ENCODE measurements around the gene WDFY4.
"Not testable (repeated sequence)": the region's sequence is repeated elsewhere in the genome, so short reads cannot be mapped to it uniquely, and the experiment has no call there.

Gene WDFY4, protein sequence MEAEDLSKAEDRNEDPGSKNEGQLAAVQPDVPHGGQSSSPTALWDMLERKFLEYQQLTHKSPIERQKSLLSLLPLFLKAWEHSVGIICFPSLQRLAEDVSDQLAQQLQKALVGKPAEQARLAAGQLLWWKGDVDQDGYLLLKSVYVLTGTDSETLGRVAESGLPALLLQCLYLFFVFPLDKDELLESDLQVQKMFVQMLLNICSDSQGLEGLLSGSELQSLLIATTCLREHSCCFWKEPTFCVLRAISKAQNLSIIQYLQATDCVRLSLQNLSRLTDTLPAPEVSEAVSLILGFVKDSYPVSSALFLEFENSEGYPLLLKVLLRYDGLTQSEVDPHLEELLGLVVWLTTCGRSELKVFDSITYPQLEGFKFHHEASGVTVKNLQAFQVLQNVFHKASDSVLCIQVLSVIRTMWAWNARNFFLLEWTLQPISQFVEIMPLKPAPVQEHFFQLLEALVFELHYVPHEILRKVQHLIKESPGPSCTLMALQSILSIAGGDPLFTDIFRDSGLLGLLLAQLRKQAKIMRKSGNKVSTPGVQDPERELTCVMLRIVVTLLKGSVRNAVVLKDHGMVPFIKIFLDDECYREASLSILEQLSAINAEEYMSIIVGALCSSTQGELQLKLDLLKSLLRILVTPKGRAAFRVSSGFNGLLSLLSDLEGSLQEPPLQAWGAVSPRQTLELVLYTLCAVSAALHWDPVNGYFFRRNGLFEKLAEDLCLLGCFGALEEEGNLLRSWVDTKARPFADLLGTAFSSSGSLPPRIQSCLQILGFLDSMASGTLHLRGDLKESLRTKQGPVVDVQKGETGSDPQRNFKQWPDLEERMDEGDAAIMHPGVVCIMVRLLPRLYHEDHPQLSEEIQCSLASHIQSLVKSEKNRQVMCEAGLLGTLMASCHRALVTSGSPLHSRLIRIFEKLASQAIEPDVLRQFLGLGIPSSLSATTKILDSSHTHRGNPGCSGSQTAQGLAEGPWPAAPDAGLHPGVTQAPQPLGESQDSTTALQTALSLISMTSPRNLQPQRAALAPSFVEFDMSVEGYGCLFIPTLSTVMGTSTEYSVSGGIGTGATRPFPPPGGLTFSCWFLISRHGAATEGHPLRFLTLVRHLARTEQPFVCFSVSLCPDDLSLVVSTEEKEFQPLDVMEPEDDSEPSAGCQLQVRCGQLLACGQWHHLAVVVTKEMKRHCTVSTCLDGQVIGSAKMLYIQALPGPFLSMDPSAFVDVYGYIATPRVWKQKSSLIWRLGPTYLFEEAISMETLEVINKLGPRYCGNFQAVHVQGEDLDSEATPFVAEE (N-terminal part only)

DNA sequence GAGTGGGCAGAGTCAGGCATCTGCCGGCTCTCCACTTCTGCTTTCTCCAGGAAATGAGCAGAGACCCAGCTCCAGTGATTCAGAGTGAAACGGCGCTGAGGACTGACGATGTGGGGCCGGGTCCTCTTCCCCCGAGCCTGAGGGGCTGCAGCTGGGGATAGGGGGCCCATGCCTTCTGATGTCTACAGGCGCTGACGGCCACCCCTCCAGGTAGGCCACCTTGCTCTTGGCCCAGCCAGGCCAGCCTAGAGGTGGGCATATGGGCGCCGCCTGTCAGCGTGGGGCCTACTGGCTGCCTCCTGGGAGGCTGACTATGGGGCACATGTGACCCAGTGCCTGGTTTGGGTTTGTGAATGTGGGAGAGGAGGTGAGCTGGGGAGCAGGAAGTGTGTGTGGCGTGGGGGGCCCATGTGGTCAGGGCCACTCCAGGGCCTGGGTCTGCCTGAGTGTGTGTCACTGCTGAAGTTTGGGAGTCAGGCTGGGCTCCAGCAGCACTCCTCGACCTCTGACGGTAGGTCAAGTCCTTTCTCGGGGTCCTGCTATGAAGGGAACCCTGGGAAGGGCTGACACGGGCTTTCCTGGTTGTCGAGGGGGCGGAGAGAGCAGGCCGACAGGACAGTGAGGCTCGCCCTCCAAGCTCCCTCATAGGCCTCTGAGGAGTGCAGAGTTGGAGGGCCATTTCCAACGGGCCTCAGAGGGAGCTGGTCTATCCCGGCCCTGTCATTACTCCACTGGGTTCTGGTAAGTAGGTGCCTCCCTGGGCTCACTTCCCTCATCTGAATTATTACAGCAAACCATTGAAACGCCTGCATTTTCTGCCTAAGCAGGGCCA, at the start of gene WDFY4:
WDFY4 (plus strand) TSS at position 82 of the 832 bp plus-strand sequence. CDS start 24,860 bp downstream, outside the sequence.
- no peak for DNase-seq

DNA sequence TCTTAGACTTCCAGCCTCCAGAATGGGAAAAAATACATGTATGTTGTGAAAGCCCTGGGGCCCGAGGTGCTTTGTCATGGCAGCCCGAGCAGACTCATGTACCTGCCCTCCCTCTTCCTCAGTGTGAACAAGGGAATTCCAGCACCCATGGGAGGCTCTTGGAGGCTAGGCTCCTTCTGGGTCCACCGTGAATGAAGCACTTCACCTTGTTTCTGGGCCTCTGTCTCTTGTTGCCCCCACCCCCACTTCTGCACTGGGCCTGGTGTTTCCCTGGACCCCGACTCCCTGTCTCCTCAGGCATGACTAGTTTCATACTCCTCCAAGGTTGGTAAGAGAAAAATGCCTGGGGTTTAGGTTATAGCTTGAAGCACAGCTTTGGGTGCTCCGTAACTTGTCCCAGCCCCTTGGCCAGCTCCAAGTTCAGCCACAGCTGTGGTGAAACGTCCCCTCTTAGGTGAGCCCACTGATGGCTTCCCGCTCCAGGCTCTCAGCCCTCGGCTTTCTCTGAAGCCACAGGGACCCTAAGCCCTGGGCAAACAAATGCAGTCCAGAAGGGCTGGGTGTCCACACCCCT, 49.6 kb upstream of the WDFY4 start:
- no peak for DNase-seq

DNA sequence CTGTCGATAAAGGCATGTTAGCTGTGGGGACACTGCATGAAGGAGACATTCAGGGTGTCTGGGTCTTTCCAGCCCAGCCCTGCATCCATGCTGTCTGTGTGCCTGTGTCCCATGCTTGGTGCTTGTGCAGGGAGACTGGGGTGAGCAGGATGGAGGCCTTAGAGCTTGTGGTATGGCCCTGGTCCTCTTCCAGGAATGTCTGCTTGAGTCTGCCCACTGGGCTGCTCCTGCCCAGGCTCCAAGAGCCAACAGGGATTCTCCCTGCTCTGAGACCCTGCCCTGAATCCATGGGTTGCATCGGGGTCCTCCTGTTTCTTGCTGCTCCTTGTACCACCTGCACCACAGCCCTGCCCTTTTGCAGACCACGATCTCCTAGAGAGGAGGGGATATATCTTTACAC, 48.4 kb upstream of the WDFY4 start:
- DNase-seq = no peak

DNA sequence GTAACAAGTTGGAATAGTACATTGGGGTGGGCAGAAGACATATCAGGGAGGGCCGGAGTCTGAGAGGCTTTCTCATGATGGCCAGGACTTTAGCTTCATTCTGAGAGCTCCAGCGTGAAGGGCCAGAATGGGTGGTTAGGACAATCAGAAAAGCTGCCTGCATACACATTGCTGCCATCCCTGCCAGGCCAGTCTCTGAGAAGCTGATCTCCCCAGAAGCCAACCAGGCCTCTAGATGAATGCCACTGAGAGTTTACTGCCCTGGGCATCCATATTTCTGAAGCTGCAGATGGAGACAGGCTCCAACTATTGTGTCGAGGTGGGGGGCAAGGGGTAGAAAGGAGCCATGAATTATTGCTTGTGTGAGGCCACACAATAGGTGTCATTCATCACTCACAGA, 47.8 kb upstream of the WDFY4 start:
- DNase-seq = no peak

DNA sequence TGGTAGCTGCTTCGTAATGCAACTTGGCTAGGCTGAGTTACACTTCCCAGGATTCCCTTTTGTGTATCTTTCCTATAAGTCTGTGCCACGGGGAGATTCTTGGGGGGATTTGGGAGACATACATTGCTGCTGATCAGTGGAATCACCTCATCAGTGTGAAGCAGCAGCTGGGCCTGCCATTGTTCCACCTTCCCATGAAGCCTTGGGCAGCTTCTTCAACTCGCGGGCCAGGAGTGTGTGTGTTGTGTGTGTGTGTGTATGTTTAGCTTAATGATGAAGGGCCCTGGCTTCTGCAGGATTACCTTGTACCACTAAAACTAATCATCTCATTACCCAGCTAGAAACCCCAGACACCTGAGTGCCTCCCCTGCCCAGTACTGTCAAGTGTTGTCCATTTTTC, 46.5 kb upstream of the WDFY4 start:
- DNase-seq = no peak

DNA sequence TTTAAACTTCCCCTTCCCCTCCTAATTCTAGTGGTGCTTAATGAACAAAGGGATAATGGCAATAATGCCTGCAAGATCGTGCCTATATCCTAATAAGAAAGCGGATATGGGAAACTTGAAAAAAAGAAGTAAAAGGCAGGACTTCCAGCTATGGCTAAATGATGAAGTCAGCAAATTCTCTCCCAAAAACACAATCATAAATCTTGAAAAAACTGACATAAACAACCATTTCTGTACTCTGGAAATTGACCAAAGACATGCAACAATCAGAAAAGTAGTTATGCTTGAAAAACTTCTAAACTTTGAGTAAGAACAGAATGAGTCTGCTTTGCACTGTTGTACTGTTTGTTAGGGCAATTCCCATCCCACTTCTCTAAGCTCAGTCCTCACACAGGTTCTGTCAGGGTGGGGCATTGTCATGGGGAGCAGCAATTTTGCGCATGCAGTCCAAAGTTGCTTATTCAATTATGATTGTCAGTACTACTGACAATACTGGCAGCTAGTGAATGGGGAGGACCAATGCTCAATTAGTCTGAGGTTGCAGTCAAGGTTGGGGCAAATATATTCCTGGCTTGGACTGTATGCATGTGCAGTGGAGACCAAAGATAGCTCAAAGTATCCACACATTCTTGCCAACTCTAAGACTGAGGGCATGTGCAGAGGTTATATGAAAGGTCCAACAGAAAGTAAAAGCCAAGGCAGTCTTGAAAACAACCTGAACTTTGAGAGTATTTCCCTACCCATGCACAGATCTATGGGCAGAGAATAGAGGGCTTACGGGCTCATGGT, 45.7 kb upstream of the WDFY4 start:
- DNase-seq = no peak

DNA sequence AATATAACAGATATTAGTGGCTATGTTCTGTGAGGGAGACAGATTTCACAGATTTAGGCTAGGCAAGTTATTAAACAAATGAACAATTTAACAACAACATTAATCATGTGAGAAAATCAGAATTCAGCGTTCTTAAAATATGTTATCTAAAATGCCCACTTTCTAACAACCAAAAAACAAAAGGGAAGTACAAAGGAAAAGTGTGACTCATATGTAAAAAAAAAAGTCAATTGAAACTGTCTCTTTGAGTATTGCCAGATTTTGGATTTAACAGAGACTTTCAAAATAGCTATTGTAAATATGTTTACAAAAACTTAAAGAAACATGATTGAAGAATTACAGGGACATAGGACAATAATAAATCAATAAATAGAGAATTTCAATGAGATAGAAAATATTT, 45.0 kb upstream of the WDFY4 start:
- DNase-seq = no peak

DNA sequence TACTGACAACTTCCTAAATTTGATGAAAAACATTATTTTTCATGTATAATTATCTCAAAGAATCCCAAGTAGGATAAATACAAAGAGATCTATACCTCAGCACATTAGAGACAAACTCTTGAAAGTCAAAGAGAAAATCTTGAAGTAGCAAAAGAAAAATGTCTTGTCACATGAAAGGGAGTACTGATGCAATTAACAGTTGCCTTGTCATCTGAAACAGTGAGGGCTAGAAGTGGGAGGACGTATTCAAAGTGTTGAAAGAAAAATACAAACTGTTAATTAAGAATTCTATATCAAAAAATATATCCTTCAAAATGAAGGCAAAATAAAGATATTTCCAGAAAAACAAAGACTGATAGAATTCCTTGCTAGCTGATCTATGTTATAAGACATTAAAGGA, 44.3 kb upstream of the WDFY4 start:
- no peak for DNase-seq

DNA sequence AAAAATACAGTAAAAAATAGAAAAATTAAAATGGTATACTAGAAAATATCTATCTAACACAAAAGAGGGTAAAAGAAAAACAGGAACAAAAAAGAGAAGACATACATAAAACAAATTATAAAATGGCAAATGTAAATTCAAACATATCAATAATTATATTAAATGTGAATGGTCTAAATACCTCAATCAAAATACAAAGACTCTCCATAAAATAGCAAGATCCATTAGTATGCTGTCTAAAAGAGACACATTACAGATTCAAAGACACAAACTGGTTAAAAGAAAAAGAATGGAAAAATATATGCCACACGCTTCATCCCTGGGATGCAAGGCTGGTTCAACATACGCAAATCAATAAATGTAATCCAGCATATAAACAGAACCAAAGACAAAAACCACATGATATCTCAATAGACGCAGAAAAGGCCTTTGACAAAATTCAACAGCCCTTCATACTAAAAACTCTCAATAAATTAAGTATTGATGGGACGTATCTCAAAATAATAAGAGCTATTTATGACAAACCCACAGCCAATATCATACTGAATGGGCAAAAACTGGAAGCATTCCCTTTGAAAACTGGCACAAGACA, 43.5 kb upstream of the WDFY4 start:
- DNase-seq = not testable (repeated sequence)

DNA sequence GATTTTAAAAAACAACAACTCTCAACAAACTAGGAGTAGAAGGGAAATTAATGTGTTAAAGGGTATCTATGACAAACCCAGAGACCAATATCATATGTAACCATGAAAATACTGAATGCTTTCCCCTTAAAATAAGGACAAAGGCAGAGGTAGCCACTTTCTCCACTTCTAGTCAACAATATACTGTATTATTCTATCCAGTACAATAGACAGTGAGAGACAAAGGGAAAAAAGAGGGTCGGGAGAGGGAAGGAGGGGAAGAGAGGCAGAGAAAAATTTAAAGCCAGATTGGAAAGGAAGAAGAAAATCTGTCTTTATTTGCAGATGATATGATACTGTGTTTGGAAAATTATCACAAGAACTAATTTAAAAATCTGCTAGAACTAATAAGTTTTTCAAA, 39.1 kb upstream of the WDFY4 start:
- DNase-seq = no peak

DNA sequence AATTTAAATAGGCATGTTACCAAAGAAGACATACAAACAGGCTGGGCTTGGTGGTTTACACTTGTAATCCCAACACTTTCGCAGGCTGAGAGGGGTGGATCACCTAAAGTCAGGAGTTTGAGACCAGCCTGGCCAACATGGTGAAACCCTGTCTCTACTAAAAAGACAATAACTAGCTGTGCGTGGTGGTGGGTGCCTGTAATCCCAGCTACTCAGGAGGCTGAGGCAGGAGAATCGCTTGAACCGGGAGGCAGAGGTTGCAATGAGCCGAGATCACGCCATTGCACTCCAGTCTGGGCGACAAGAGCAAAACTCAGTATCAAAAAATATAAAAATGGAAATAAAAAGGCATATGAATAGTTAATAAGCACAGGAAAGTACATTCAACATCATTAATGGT, 37.6 kb upstream of the WDFY4 start:
- DNase-seq = not testable (repeated sequence)

DNA sequence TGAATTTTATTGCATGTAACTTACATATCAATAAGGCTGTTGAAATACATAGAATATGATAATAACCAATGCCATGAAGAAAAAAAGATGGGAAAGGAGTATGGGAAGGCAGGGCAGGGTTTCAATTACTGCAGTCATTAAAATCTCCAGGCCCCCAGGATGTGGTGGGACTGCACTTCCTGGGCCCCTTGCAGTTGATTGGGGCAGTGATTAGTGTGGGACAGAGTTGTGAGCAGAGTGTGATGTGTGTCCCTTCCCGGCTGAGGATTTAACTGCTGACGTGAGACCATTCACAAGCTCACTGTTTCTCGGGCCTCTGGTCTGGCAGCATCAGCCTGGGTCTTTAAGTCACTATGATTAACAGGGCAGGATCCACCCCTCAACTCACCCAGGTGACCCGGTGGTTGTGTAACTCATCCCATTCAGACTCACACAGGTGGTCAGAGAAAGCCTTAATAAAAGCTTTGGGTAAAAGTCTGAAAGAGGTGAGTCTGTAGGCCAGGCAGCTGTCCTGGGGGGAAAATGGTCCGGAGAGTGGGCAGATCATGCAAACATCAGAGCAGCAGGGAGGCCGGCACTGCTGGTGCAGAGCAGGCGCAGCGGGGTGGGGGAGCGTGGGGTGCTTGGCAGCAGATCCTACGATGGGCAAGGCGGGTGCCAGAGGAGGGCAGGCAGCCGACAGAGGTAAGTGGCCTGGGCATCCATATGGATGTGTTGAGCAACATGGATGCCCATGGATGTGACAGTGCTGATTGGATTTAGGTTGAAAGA, 36.3 kb upstream of the WDFY4 start:
- no peak for DNase-seq

DNA sequence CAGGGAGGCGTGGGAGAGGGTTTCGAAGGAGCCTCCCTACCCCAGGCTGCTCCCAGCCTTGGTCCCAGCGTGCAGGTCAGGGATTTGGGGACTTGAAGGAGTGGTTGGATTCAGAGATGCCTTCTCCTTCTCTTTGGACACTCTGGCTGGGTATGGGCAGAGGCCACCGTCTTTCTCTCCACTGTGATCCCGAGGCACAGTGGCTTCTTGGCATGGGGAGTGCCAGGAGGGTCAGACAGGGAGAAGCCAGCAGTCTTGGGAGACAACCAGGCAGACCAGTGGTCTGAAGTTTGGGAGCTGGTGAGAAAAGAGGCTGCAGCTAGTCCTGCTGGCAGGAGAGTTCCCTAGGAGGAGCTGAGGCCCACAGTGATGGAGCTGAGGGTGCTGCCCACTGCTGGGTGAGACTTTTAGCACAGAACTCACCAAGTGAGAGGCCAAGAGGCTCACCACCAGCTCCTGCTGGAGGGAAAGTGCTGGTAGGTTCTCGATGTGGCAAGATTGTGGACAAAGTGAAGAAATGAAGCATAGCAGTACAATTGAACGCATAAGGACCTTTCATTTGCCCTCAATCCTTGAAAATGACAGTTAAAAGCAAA, 35.2 kb upstream of the WDFY4 start:
- no peak for DNase-seq

DNA sequence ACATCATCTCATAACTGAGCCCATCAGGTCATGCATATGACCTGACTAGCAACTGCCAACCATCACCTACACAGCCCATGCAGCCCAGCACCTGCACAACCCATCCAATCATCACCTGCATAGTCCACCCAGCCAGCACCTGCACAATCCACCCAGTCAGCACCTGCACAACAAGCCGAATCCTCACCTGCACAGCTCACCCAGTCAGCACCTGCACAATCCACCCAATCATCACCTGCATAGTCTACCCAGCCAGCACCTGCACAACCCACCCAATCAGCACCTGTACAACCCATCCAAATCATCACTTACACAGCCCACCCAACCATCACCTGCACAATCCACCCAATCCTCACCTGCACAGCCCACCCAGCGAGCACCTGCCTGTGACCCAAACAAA, 33.4 kb upstream of the WDFY4 start:
- DNase-seq = no peak

DNA sequence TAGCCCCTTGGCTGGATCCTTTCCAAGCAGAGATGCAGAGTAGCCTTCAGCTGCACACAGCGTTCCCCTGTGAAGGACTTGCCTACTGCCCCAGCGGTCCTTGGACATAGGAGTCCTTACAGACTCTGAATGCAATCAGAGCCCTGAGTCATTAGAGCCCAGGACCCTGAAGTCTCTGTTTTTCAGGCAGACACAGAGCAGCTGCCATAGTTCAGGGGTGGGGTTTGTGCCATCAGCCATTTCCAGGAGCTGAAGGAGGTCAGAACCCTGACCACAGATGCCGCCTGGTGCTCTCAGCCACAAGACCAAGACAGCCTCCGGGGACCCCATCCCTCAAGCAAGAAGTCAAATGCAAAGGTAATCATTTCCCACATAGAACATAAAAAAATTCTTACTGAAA, 32.8 kb upstream of the WDFY4 start:
- DNase-seq = no peak

DNA sequence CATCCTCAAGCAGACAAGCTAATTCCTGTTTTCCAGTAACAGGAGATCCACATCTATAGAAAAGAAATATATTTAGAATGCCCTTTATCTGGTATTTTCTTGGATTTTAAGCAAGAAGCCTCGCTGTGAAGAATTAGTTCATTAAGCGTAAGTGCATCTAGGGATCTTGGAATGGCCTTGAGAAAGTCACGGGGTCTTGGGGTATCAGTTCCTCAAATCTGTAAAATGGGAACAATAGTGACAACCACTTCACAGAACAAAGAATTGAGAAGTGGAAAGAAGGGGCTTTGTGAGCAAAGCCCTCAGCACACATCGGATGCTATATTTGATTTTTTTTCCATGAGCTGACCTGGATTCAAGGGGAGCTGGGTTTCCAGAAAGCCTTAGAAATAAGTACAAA, 32.3 kb upstream of the WDFY4 start:
- DNase-seq = no peak

DNA sequence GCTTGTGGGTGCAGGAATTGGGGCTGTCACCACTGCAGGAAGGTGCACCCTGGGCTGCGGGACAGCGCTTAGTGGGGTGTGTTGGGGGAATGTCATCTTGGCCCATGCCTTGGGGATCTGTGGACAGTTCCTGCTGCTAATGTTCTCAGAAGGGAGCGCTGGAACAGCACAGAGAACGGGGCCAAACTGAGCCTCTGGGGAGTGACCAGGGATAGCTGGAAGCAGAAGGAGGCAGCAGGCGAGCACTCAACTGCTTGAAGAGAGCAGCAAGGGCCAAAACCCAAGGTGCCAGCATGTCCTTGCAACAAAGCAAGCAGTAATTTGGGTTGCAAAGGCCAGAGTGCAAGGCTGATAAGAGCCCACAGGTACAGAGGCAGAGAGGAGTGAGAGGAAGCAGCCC, 31.3 kb upstream of the WDFY4 start:
- no peak for DNase-seq

DNA sequence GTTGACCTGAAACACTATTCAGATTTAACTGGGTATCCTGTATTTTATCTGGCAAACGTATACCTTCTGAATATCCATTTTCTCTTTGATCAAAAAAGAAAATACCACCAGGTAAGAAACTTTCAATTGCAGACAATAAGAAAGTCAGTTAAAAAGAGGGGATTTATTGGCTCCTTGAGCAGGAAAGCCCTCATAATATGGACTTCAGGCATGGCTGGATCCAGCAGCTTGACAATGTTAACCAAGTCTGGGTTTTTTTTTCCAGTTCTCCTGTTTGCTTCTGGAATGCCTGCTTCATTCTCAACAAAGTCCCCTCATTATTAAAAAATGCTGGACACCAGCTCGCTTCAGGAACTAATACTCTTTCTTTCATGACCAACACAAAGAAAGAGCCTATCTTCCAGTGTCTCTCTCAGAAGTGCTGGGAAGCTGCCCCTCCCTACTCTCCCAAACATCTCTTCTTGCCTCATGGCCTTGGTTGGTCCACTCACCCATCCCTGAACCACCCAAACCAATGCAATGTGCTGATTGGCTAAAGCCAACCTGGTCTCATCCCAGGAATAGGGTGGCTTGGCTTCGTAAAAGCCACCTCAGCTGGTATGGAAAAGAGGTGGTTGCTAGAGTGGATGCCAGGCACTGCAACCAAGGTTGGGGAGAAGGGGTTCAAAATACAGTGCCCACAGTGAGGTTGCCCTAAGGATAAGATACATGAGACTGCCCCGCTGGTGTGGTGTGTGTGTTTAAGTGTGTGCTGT, 30.6 kb upstream of the WDFY4 start:
- DNase-seq = no peak
